GM12865 (cell line): ENCODE measurements around the gene DNM2.
A peak's percentile ranks its signal among the peaks of the same experiment; 100 is the strongest.

Source experiments
- DNase-seq: peaks from one replicate; pipeline ENCODE4 v3.0.0; 2010; ENCODE audit warnings: low read depth
- H3K4me3 ChIP-seq: 2 replicates; pipeline ENCODE4 v1.5.1; 2011; ENCODE audit warnings: mild to moderate bottlenecking, low read depth, low read length, control low read depth
- CTCF ChIP-seq: IDR thresholded peaks from 2 replicates; pipeline ENCODE4 v1.5.1; 2011; ENCODE audit warnings: low read length, control low read depth, low read depth, inconsistent platforms; ENCODE audit not compliant: insufficient read depth; ENCODE audit errors: missing control alignments

The DNM2 gene

GRCh38 chr19:10797078-10797477, 79.2 kb downstream of the DNM2 start:
- H3K4me3 ChIP-seq, result no peak overlapping the region
- no peak for TF ChIP-seq CTCF
- no peak for DNase-seq

DNA sequence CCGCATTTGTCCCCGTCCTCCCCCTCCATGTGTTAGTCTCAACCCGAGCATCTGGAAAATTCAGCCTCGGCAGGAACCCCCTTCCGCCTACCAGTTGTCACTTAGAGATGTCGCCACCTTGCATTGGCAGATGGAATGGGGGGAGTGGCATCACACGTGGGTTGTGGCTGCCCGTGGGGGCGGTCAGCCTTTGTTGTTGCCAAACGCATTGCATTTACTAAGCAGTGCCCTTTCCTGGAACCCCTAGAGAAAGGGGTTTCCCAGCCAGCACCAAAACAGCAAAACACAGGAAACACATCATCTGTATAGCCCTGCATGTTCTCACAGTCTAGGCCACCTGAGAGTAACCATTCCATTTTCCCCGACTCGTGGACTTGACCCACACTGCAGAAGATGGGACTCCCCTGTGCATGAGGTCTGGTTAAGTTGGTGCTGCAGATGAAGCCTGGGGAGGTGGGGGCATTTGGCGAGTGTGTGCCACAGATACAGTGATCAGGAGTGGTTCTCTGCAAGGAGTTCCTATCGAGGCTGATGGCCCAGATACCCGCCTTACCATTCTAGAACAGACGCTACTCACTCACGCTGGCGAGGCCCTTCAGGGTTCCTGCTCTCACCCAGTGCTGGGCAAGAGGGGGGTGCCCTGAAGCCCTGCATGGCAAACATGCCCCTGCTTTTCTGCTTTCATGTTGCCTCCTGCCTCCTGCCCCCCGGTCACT, 79.8 kb downstream of the DNM2 start:
- DNase-seq, result peak; percentile 80
- no peak overlapping the region for H3K4me3 ChIP-seq
- TF ChIP-seq CTCF, result no peak

DNA sequence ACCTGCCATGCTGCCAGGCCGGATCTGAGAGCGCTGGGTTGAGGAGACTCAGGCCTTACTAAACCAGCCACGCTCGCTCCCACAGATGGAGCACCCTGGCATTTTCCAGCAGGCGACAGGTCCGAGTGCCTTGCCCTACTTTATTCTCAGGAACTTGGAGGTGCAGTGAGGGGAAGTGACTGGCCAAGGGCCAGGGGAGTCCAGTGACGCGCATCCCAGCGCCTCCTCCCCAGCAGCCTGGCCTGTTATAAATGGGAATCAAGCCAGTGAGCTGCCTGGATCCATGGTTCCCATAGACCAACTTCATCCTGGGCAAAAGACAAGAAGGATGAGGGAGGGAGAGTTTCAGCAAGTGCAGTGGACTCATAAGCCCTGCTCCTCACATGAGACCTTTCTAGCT, 82.6 kb downstream of the DNM2 start:
- no peak for TF ChIP-seq CTCF
- DNase-seq, result no peak
- H3K4me3 ChIP-seq, result no peak overlapping the region

DNA sequence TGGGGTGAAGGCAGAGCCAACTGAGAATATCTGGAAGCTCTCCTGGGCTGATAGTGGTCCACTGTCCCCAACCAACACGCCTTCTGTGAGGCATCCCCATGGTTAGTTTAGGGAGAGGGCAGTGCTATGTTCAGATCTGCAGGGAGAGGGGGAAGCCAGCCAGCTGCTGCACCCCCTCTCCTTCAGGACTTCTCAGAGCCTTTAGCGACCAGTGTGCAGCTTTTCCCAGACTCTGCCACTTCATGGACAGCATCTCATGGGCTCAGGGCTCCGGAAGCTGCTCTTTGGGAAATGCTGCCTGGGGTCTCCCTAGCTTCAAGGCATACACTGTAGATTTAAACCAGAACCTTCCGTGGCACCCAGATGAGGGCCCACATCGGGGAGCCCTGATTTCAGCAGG, 84.6 kb downstream of the DNM2 start:
- no peak for TF ChIP-seq CTCF
- no peak overlapping the region for H3K4me3 ChIP-seq
- DNase-seq, result no peak

DNA sequence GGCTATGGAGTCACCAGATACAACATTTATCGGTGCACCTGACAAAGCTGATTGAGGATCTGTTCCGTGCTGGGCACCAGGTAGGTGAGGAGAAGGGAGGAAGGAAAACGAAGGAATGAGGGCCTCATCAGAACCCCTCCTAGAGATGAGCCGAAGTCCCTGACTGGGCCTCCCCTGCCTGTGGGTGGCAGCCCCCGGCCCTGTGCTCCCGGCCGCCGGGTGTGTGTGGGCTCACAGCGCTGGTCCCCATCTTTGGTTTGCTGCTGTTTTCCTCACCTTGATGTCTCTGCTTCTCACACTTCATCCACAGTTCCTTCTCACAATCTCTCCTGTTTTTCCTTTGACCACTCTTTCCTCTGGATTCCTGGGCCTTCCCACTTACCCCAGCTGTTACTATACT, 85.4 kb downstream of the DNM2 start:
- DNase-seq, result no peak
- no peak overlapping the region for H3K4me3 ChIP-seq
- no peak for TF ChIP-seq CTCF

- no peak for DNase-seq
- H3K4me3 ChIP-seq, result no peak overlapping the region
- no peak for TF ChIP-seq CTCF
These were observed 87.3 kb downstream of the DNM2 start for GRCh38 chr19:10805065-10805757.
